Cerebellar nuclear complex (tissue), 1 donor: ENCODE data around the gene NOVA2.
"Not testable (repeated sequence)": the region's sequence is repeated elsewhere in the genome, so short reads cannot be mapped to it uniquely, and the experiment has no call there.

ENCODE experiments used
- DNase-seq, 2 experiments: peaks; one replicate each; lab custom pipeline; 2025; lab: John Stamatoyannopoulos, UW

The NOVA2 gene

DNA sequence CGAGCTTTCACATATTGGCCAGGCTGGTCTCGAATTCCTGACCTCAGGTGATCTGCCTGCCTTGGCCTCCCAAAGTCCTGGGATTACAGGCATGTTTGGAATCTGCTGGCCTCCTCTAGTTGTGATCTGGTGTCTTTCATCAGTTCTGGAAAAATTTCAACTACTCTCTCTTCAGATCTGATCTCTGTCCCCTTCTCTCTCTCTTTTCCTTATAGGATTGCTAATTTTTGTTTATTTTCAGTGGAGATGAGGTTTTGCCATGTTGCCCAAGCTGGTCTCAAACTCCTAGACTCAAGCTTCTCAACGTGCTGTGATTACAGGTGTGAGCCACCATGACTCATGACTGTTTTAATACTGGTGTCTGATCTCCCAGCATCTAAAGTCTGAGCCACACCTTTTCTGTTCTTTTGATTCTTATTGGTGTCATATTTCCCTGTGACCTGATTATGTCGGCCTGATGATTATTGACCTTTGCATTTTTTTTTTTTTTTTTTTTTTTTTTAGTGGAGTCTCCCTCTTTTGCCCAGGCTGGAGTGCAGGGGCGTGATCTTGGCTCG lies 48.7 kb downstream of the NOVA2 start:
- no peak for DNase-seq

DNA sequence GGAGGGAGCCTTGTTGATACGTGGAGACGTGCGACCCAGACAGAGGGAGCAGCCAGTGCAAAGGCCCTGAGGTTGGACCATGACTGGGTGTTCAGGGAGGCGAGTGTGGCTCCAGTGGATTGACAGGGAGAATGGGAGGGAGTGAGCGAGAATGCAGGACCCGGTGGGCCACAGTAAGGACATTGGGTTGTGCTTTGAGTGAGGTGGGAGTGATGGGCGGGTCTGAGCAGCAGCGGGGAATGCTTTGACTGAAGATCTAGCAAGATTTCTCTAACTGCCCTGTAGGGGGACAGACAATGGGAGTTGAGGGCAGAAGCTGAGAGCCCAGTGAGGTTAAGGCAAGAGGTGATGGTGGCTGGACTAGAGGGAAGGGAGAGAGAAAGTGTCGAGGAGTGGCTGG lies 51.4 kb downstream of the NOVA2 start:
- DNase-seq, result no peak

DNA sequence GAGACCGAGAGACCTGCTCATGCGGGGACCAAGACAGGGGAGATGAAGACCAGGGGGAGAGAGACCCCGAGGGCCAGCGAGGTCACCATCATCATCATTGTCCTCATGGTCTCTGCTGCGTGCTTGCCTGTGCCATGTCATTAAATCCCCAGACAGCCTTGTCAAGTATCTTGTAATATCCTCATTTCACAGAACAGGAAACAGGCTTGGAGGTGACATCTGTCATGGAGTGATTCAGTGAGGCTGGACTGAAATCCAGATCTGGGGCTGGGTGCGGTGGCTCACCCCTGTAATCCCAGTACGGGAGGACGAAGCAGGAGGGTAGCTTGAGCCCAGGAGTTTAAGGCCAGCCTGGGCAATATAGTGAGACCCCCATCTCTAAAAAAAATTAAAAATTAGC lies 53.2 kb downstream of the NOVA2 start:
- DNase-seq, result no peak

- DNase-seq, result no peak
Observed at GRCh38 chr19:45919678-45920077, 54.0 kb downstream of the NOVA2 start.

DNA sequence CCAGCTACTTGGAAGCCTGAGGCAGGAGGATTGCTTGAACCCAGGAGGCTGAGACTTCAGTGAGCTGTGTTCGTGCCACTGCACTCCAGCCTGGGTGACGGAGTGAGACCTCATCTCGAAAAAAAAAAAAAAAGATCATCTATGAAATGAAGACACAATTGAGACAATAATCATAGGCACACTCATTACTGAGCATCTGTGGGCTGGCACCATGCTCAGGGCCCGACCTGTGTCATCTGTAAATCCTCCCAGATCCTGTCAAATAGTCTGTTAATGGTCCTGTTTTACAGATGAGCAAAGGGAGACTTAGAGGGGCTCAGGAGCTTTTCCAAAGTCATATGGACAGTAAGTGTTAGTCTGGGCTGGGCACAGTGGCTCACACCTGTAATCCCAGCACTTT lies 54.9 kb downstream of the NOVA2 start:
- DNase-seq, result no peak

GRCh38 chr19:45917421-45918091 lies 56.1 kb downstream of the NOVA2 start:
- no peak for DNase-seq

GRCh38 chr19:45913874-45914830 lies 59.5 kb downstream of the NOVA2 start, which contains the start of gene NANOS2:
Gene NANOS2 (minus strand): TSS chr19:45914778. CDS start chr19:45914693, 85 bp downstream.
- DNase-seq, result no peak

- no peak for DNase-seq
Observed at GRCh38 chr19:45911291-45911690, 62.4 kb downstream of the NOVA2 start.

GRCh38 chr19:45908956-45909355 lies 64.7 kb downstream of the NOVA2 start:
- no peak for DNase-seq

GRCh38 chr19:45906221-45906620 lies 67.4 kb downstream of the NOVA2 start:
- no peak for DNase-seq

DNA sequence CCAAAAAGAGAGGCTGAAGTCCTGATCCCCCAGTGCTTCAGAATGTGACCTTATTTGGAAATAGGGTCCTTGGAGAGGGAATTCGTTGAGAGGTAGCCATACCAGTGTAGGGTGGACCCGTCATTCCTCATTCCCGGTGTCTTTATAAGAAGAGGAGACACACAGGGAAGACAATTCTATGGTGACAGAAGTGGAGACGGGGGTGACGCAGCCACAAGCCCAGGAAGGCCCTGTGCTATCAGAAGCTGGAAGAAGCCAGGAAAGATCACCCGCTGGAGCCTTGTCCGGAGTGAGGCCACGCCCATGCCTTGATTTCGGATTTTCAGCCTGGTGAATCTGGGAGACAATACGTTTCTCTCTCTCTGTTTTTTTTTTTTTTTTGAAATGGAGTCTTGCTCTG lies 68.7 kb downstream of the NOVA2 start:
- no peak for DNase-seq

- DNase-seq, result peak; percentile 24 to 84
Observed at GRCh38 chr19:45902651-45903625, 70.7 kb downstream of the NOVA2 start.

- DNase-seq, result no peak
Observed at GRCh38 chr19:45901912-45902650, 71.6 kb downstream of the NOVA2 start, which contains the start of gene MYPOP. Gene MYPOP (minus strand): TSS chr19:45902613. CDS start chr19:45901773, 840 bp downstream.

DNA sequence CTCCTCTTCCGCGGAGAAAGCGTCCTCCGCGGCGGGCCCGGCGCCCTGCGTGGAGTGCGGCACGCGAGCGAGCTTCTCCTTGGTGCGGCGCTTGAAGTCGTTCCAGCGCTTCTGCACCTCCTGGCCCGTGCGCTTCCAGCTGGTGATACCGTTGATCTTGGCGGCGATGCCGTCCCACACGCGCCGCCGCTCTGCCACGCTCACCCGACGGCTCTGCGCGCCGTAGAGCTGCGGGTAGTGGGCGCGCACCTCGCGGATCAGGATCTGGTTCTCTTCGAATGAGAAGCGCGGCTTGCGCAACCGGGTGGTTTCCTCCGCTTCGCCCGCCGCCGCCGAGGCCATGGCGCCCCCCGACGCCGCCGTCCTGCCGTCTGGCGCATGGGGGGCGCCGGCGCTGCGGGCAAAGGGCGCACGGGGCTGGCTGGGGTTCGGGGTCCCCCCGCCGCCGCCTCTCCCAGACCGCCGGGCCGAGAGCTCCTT lies 72.2 kb downstream of the NOVA2 start:
- no peak for DNase-seq

- DNase-seq, result no peak
Observed at GRCh38 chr19:45900738-45901431, 72.8 kb downstream of the NOVA2 start.

DNA sequence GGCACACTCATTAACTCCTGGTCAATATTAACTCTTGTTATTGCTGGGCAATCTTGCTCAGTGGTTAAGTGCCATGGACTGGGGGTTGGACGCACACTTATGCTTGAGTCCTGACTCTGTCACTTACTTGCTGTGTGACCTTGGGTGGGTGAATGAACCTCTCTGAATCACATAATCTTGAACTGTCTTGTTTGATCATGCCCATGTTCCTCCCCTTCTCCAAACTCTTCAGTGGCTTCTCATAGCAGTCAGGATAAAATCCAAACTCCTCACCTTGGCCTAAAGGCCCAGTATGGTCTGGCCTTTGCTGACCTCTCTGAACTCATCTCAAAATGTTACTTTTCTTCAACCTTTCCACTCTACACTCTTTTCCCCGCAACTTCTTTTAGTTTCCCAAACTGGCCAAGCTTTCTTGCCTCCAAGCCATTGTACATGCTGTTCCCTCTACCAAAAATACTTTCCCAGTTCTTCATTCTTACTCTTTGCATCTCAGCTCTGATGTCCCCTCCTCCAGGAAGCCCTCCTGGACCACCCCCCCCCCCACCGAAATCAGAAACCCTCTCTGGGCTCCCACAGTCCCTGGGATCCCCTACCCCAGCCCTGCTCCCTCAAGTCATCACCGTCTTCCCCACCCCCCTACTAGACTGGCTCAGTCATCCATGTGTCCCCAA lies 73.6 kb downstream of the NOVA2 start:
- no peak for DNase-seq

DNA sequence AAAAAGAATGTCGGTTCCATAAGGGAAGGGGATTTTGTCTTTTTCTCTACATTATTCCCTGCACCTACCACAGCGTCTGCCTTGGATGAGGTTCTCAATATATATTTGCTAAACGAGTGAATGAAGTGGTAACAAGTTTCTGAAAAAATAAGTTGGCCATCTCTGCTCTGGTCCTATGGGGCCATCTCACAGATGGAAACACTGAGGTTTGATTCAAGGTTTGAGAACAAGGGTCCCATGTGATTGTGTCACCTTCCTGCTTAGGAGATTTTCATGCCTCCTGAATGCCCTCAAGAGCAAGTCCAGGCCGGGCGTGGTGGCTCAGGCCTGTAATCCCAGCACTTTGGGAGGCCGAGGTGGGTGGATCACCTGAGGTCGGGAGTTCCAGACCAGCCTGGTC lies 74.4 kb downstream of the NOVA2 start:
- no peak for DNase-seq

DNA sequence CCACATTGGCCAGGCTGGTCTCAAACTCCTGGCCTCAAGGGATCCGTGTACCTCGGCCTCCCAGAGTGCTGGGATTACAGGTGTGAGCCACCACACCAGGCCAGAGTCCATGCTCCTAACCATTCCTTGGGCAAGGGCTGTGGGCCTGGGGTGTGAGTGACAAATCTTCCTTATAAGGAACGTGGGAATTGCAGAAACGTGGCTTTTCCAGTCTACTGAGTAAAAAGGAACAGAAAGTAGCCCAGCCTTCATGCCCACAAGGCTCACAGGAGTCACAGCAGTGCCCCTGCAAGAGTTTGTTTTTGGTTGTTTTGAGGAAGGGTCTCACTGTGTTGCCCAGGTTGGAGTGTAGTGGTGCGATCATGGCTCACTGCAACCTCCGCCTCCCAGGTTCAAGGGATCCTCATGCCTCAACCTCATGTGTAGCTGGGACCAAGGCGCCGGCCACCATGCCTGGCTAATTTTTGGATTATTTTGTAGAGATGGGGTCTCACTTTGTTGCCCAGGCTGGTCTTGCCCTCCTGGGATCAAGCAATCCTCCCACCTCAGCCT lies 76.3 kb downstream of the NOVA2 start:
- DNase-seq, result no peak

- not testable (repeated sequence) for DNase-seq
Observed at GRCh38 chr19:45895983-45896599, 77.6 kb downstream of the NOVA2 start.
